MCF 10A (cell line): Measurements from ENCODE around the gene TBCD. TPM values are rescaled to one million over a fixed set of nuclear protein-coding genes. Genes with fewer than 3 reads are reported as not detected.

Source experiments
- BruUV-seq: library from RNA; stranded (reverse); fragments of 400-500 nt; replicated peaks from 2 replicates; lab custom pipeline; 2021; lab: Mats Ljungman, UMichigan
- CTCF ChIA-PET: fragments of 300-600 bp; sonication (Branson Sonifier 250); formaldehyde crosslinking; extraction: SDS; loops from one replicate; lab custom pipeline; 2021; ENCODE audit warnings: antibody characterized with exemption, inconsistent platforms; lab: Yijun Ruan, JAX
- POLR2A ChIA-PET: fragments of 300-600, 350-650 bp; sonication (Branson Sonifier 250); formaldehyde crosslinking; extraction: SDS; loops from one replicate; lab custom pipeline; 2020; ENCODE audit warnings: antibody characterized with exemption, inconsistent platforms; lab: Yijun Ruan, JAX
- DNase-seq: peaks from one replicate; pipeline ENCODE4 v3.0.0-alpha.2; 2018; ENCODE audit not compliant: unreplicated experiment
- H3K27ac Mint-ChIP-seq: one replicate; pipeline ENCODE4 v1.8.0; 2022; ENCODE audit warnings: mild to moderate bottlenecking, low read depth, mixed read lengths; ENCODE audit not compliant: unreplicated experiment
- H3K27me3 Mint-ChIP-seq: one replicate; pipeline ENCODE4 v1.8.0; 2022; ENCODE audit warnings: mixed read lengths; ENCODE audit not compliant: insufficient read depth, unreplicated experiment
- H3K36me3 Mint-ChIP-seq: one replicate; pipeline ENCODE4 v1.8.0; 2022; ENCODE audit warnings: mild to moderate bottlenecking, moderate library complexity, mixed read lengths; ENCODE audit not compliant: insufficient read depth, unreplicated experiment
- H3K4me1 Mint-ChIP-seq: one replicate; pipeline ENCODE4 v1.8.0; 2022; ENCODE audit warnings: mixed read lengths; ENCODE audit not compliant: insufficient read depth, unreplicated experiment
- H3K4me3 Mint-ChIP-seq: one replicate; pipeline ENCODE4 v1.8.0; 2022; ENCODE audit warnings: mild to moderate bottlenecking, moderate library complexity, mixed read lengths; ENCODE audit not compliant: unreplicated experiment
- H3K9me3 Mint-ChIP-seq: one replicate; pipeline ENCODE4 v1.8.0; 2022; ENCODE audit warnings: mixed read lengths; ENCODE audit not compliant: unreplicated experiment
- intact Hi-C: fragments of 100-400 bp; cut with micrococcal nuclease; formaldehyde crosslinking; loops from 2 replicates; pipeline ENCODE4 v1.14.1; 2022
- total RNA-seq: library from RNA; stranded (reverse); gene quantifications from 2 replicates; pipeline ENCODE4 v1.2.3, GENCODE V29; 2022
- TF ChIP-seq, protein P1 (sequence below): fragments of 200-600 bp; IDR thresholded peaks from one replicate; pipeline ENCODE4 v1.8.0; 2022; ENCODE audit warnings: antibody characterized with exemption, mild to moderate bottlenecking; ENCODE audit not compliant: unreplicated experiment

TBCD gene
- total RNA-seq, 1 experiment from 2014 or later: 76.2 TPM

DNA sequence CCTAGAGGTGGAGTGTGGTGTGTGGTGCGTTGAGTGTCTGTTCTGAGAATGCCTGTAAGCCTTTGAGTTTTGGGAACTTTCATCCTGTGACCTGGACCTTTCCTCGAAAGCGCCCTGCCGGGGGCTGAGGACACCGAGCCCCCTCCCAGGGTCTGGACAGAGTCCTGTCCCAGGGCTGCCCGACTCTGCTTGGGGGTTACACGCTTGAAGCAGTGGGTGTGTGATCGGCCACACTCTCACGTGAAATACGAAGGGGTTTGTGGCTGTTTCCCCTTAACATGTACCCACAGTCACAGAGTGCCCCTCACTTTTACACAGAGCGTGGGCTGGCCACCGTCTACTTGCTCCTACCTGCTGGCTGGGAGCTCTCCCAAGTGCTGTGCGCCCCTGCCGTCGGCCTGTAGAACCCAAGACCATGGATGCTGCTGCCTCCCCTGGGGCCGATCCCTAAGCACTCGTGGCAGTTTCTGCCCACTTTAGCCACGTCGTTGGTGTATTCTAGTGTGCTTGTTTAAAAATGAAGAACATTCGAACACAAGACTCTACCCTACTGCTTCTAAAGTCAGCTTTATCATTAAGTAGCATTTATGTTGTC lies 81.1 kb downstream of the TBCD start:
- no peak overlapping the region for H3K27ac Mint-ChIP-seq
- no peak overlapping the region for H3K4me3 Mint-ChIP-seq
- peaks cover 12% of the 10 kb centered on the region for H3K4me1 Mint-ChIP-seq
- no peaks in the 10 kb centered on the region for H3K9me3 Mint-ChIP-seq
- POLR2A ChIA-PET: interaction anchor here (1.1 to 8.5 kb wide), 3 partner anchors 15 to 43 kb away, joined by 3 to 162 read pairs (median 7); no protein-coding TSS in a partner anchor
- CTCF ChIA-PET: interaction anchor here (1.2 kb wide), 1 partner anchor 51 kb away, joined by 3 read pairs; no protein-coding TSS in a partner anchor
- intact Hi-C loops: no loop called here
- TF ChIP-seq, protein P1, sequence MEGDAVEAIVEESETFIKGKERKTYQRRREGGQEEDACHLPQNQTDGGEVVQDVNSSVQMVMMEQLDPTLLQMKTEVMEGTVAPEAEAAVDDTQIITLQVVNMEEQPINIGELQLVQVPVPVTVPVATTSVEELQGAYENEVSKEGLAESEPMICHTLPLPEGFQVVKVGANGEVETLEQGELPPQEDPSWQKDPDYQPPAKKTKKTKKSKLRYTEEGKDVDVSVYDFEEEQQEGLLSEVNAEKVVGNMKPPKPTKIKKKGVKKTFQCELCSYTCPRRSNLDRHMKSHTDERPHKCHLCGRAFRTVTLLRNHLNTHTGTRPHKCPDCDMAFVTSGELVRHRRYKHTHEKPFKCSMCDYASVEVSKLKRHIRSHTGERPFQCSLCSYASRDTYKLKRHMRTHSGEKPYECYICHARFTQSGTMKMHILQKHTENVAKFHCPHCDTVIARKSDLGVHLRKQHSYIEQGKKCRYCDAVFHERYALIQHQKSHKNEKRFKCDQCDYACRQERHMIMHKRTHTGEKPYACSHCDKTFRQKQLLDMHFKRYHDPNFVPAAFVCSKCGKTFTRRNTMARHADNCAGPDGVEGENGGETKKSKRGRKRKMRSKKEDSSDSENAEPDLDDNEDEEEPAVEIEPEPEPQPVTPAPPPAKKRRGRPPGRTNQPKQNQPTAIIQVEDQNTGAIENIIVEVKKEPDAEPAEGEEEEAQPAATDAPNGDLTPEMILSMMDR: no peak
- no peak for DNase-seq
- no TSS peak for BruUV-seq
- H3K27me3 Mint-ChIP-seq: no peaks in the 10 kb centered on the region
- peaks cover 34% of the 10 kb centered on the region for H3K36me3 Mint-ChIP-seq

DNA sequence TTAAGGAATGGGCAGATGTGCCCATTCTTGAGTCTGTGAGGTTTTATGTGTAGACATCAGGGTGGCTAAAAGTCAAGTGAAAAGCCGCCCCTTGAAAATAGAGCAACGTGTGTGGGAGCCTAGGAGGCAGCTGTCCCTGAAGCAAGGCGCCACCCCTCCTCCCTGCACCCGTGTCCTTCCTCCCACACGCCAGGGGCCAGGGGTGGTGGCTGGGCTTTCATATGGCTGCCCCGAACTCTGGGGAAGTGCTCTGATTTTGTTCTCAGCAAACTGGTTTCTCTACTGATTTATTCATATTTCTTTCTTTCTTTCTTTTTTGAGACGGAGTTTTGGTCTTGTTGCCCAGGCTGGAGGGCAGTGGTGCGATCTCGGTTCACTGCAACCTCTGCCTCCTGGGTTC lies 83.3 kb downstream of the TBCD start:
- CTCF ChIA-PET: interaction anchor here (1.2 to 4.2 kb wide), 5 partner anchors 10 to 55 kb away, joined by 3 to 28 read pairs (median 4); no protein-coding TSS in a partner anchor
- Mint-ChIP-seq H3K4me3 (no peak overlapping the region), H3K36me3 (peaks cover 20% of the 10 kb centered on the region), H3K27ac (no peak overlapping the region), H3K4me1 (peaks cover 17% of the 10 kb centered on the region), H3K9me3 (no peaks in the 10 kb centered on the region), H3K27me3 (no peaks in the 10 kb centered on the region)
- intact Hi-C loops: no loop called here
- BruUV-seq: no TSS peak
- TF ChIP-seq, protein P1: no peak
- no peak for DNase-seq
- POLR2A ChIA-PET: interaction anchor here (0.7 to 8.5 kb wide), 4 partner anchors 30 to 76 kb away, joined by 3 to 162 read pairs (median 7); no protein-coding TSS in a partner anchor

DNA sequence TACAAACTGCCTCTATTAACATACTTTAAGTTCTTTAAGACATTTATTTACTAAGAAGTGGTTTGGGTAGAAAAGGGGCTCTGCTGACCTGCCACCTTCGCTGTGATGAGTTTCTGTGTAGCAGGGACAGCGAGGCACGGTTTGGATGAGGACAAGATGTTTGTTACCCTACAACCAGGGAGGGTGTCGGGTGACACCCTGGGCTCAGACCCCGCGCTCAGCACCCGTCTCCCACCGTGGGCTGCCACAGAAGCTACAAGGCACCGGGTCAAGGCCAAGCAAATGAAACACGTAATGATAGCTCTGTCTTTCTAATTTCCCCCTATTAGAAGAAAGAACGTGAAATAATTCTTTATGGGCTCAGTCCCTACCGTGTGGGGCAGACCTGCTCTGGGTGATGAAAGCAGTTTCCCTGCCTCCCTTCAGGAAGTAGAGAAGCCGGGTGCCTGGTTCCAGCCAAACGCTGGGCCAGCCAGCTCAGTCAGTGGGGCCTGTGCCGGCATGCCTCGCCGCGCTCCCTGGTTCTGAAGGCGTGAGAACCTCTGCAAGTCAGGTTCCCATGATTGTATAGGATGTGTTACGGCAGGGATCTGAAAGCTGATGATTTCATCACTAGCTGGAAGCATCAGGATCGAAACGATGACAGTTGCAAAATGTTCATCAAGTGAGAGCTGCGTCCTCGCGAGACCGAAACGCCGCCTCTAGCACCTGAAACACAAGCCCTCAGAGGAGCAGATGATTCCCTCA lies 84.1 kb downstream of the TBCD start:
- ChIA-PET CTCF (interaction anchor here (0.6 to 4.2 kb wide), 8 partner anchors 11 to 485 kb away, joined by 3 to 28 read pairs (median 4); no protein-coding TSS in a partner anchor), POLR2A (interaction anchor here (0.7 to 8.5 kb wide), 12 partner anchors 9 to 61 kb away, joined by 3 to 162 read pairs (median 4); no protein-coding TSS in a partner anchor)
- peak overlapping the region; percentile 85 for H3K27ac Mint-ChIP-seq
- TF ChIP-seq, protein P1: no peak
- H3K4me1 Mint-ChIP-seq: peaks cover 17% of the 10 kb centered on the region
- no peaks in the 10 kb centered on the region for H3K9me3 Mint-ChIP-seq
- H3K36me3 Mint-ChIP-seq: peaks cover 20% of the 10 kb centered on the region
- peak overlapping the region; percentile 48 for H3K4me3 Mint-ChIP-seq
- no peaks in the 10 kb centered on the region for H3K27me3 Mint-ChIP-seq
- intact Hi-C loops: no loop called here
- BruUV-seq: TSS peak; percentile 84
- DNase-seq: peak; percentile 98
